IgD-negative memory B cell (primary cell): ENCODE measurements around the gene FANCI. TPM values are rescaled to one million over a fixed set of nuclear protein-coding genes. Genes with fewer than 3 reads are reported as not detected.

Experiments
- H3K27ac Mint-ChIP-seq, 3 donors: one replicate each; pipeline ENCODE4 v1.8.0; 2020 to 2022; ENCODE audit warnings: mild to moderate bottlenecking in 3 of 3, mixed read lengths in 3 of 3, moderate library complexity in 1 of 3
- H3K27me3 Mint-ChIP-seq: one replicate; pipeline ENCODE4 v1.8.0; 2021; ENCODE audit warnings: mixed read lengths
- H3K36me3 Mint-ChIP-seq: one replicate; pipeline ENCODE4 v1.8.0; 2020; ENCODE audit warnings: mild to moderate bottlenecking, mixed read lengths
- H3K4me1 Mint-ChIP-seq, 3 donors: one replicate each; pipeline ENCODE4 v1.8.0; 2020 to 2022; ENCODE audit warnings: mixed read lengths in 3 of 3, mild to moderate bottlenecking in 1 of 3
- H3K4me3 Mint-ChIP-seq, 4 donors: one replicate each; pipeline ENCODE4 v1.8.0; 2020 to 2022; ENCODE audit warnings: mild to moderate bottlenecking in 4 of 4, mixed read lengths in 4 of 4, moderate library complexity in 3 of 4
- H3K9me3 Mint-ChIP-seq, 3 donors: one replicate each; pipeline ENCODE4 v1.8.0; 2020 to 2021; ENCODE audit warnings: mixed read lengths in 3 of 3, mild to moderate bottlenecking in 1 of 3
- polyA plus RNA-seq: library from polyadenylated mRNA; unstranded; fragments of 300-500 nt; fragmentation: Illumina TruSeq; gene quantifications from one replicate; pipeline ENCODE4 v1.2.3, GENCODE V29; 2021

FANCI gene
- polyA plus RNA-seq, 1 donor from 2014 or later, result 3.4 TPM

GRCh38 chr15:89345248-89345647 lies 101.5 kb downstream of the FANCI start:
- Mint-ChIP-seq H3K36me3 (no peaks in the 10 kb centered on the region), H3K27me3 (peaks cover 10% of the 10 kb centered on the region), H3K4me3 (no peak overlapping the region), H3K27ac (no peak overlapping the region), H3K9me3 (no peaks in the 10 kb centered on the region), H3K4me1 (no peaks in the 10 kb centered on the region)

GRCh38 chr15:89346516-89347231 lies 102.9 kb downstream of the FANCI start:
- H3K4me1 Mint-ChIP-seq, result no peaks in the 10 kb centered on the region
- peak overlapping the region in 1 of 4 donors; percentile 32 for H3K4me3 Mint-ChIP-seq
- H3K36me3 Mint-ChIP-seq, result no peaks in the 10 kb centered on the region
- no peak overlapping the region for H3K27ac Mint-ChIP-seq
- H3K27me3 Mint-ChIP-seq, result peaks cover 13% of the 10 kb centered on the region
- H3K9me3 Mint-ChIP-seq, result no peaks in the 10 kb centered on the region

- no peaks in the 10 kb centered on the region for H3K9me3 Mint-ChIP-seq
- no peaks in the 10 kb centered on the region for H3K4me1 Mint-ChIP-seq
- peaks cover 21% of the 10 kb centered on the region for H3K27me3 Mint-ChIP-seq
- H3K27ac Mint-ChIP-seq, result peak overlapping the region in 1 of 3 donors; percentile 2
- H3K36me3 Mint-ChIP-seq, result no peaks in the 10 kb centered on the region
- no peak overlapping the region for H3K4me3 Mint-ChIP-seq
Measured at GRCh38 chr15:89349206-89349558, 105.4 kb downstream of the FANCI start.

GRCh38 chr15:89352476-89352875 lies 108.7 kb downstream of the FANCI start:
- H3K27me3 Mint-ChIP-seq, result peaks cover 34% of the 10 kb centered on the region
- H3K9me3 Mint-ChIP-seq, result no peaks in the 10 kb centered on the region
- H3K4me1 Mint-ChIP-seq, result no peaks in the 10 kb centered on the region
- no peak overlapping the region for H3K27ac Mint-ChIP-seq
- no peak overlapping the region for H3K4me3 Mint-ChIP-seq
- no peaks in the 10 kb centered on the region for H3K36me3 Mint-ChIP-seq

- H3K27me3 Mint-ChIP-seq, result peaks cover 38% of the 10 kb centered on the region
- H3K4me3 Mint-ChIP-seq, result no peak overlapping the region
- H3K9me3 Mint-ChIP-seq, result no peaks in the 10 kb centered on the region
- no peak overlapping the region for H3K27ac Mint-ChIP-seq
- H3K36me3 Mint-ChIP-seq, result no peaks in the 10 kb centered on the region
- peaks cover 0 to 7% (median 0%) of the 10 kb centered on the region in 3 donors for H3K4me1 Mint-ChIP-seq
Measured at GRCh38 chr15:89353991-89354390, 110.2 kb downstream of the FANCI start.

- peaks cover 53% of the 10 kb centered on the region for H3K27me3 Mint-ChIP-seq
- peaks cover 0 to 17% (median 5%) of the 10 kb centered on the region in 3 donors for H3K4me1 Mint-ChIP-seq
- peak overlapping the region in 1 of 3 donors; percentile 69 for H3K27ac Mint-ChIP-seq
Measured at GRCh38 chr15:89356634-89357298, 113.0 kb downstream of the FANCI start.

GRCh38 chr15:89358435-89358754 lies 114.6 kb downstream of the FANCI start:
- Mint-ChIP-seq H3K27ac (peak overlapping the region; percentile 22 to 83 (median 71)), H3K36me3 (no peaks in the 10 kb centered on the region), H3K9me3 (no peaks in the 10 kb centered on the region), H3K4me1 (peaks cover 0 to 17% (median 8%) of the 10 kb centered on the region in 3 donors), H3K4me3 (peak overlapping the region; percentile 61 to 88 (median 84)), H3K27me3 (peaks cover 58% of the 10 kb centered on the region)

More at GRCh38 chr15:89356634-89357298, 113.0 kb downstream of the FANCI start:
- Mint-ChIP-seq H3K4me3 (peak overlapping the region in 1 of 4 donors; percentile 59), H3K9me3 (no peaks in the 10 kb centered on the region), H3K36me3 (no peaks in the 10 kb centered on the region)

GRCh38 chr15:89358755-89359439 lies 115.1 kb downstream of the FANCI start:
- peaks cover 0 to 17% (median 8%) of the 10 kb centered on the region in 3 donors for H3K4me1 Mint-ChIP-seq
- H3K27ac Mint-ChIP-seq, result peak overlapping the region; percentile 22 to 83 (median 71)
- H3K27me3 Mint-ChIP-seq, result peaks cover 59% of the 10 kb centered on the region
- peaks cover 0 to 2% (median 0%) of the 10 kb centered on the region in 3 donors for H3K9me3 Mint-ChIP-seq
- H3K4me3 Mint-ChIP-seq, result peak overlapping the region; percentile 61 to 88 (median 84)
- H3K36me3 Mint-ChIP-seq, result no peaks in the 10 kb centered on the region

- H3K36me3 Mint-ChIP-seq, result no peaks in the 10 kb centered on the region
- peaks cover 62% of the 10 kb centered on the region for H3K27me3 Mint-ChIP-seq
- H3K4me1 Mint-ChIP-seq, result peaks cover 0 to 17% (median 8%) of the 10 kb centered on the region in 3 donors
- H3K4me3 Mint-ChIP-seq, result peak overlapping the region in 3 of 4 donors; percentile 35 to 85 (median 44)
- H3K9me3 Mint-ChIP-seq, result peaks cover 0 to 2% (median 0%) of the 10 kb centered on the region in 3 donors
- peak overlapping the region in 1 of 3 donors; percentile 83 for H3K27ac Mint-ChIP-seq
Measured at GRCh38 chr15:89359471-89360293, 115.9 kb downstream of the FANCI start.

GRCh38 chr15:89360294-89360971 lies 116.7 kb downstream of the FANCI start:
- Mint-ChIP-seq H3K27me3 (peaks cover 65% of the 10 kb centered on the region), H3K4me3 (peak overlapping the region in 2 of 4 donors; percentile 60 to 85), H3K9me3 (peaks cover 0 to 2% (median 0%) of the 10 kb centered on the region in 3 donors), H3K4me1 (peaks cover 0 to 17% (median 8%) of the 10 kb centered on the region in 3 donors), H3K36me3 (no peaks in the 10 kb centered on the region), H3K27ac (peak overlapping the region in 2 of 3 donors; percentile 82)

- Mint-ChIP-seq H3K27ac (peak overlapping the region; percentile 82 to 85 (median 82)), H3K4me1 (peaks cover 5 to 17% (median 9%) of the 10 kb centered on the region in 3 donors), H3K36me3 (no peaks in the 10 kb centered on the region), H3K9me3 (peaks cover 0 to 2% (median 0%) of the 10 kb centered on the region in 3 donors), H3K4me3 (peak overlapping the region in 3 of 4 donors; percentile 34 to 82 (median 60)), H3K27me3 (peaks cover 68% of the 10 kb centered on the region)
Measured at GRCh38 chr15:89361451-89362202, 117.8 kb downstream of the FANCI start.

GRCh38 chr15:89362203-89363101 lies 118.7 kb downstream of the FANCI start:
- Mint-ChIP-seq H3K4me3 (peak overlapping the region in 1 of 4 donors; percentile 27), H3K27ac (peak overlapping the region in 1 of 3 donors; percentile 91), H3K27me3 (peaks cover 69% of the 10 kb centered on the region), H3K36me3 (no peaks in the 10 kb centered on the region), H3K4me1 (peaks cover 7 to 17% (median 11%) of the 10 kb centered on the region in 3 donors), H3K9me3 (peaks cover 0 to 4% (median 0%) of the 10 kb centered on the region in 3 donors)
